HUES6 (cell line): ENCODE results near the gene TNNI2.
"Not testable (repeated sequence)": the region's sequence is repeated elsewhere in the genome, so short reads cannot be mapped to it uniquely, and the experiment has no call there.

Experiments
- H3K27ac ChIP-seq: 2 replicates; pipeline ENCODE4 v1.7.0; 2013; ENCODE audit warnings: low read depth, mild to moderate bottlenecking, low read length, inconsistent platforms
- H3K27me3 ChIP-seq: 2 replicates; pipeline ENCODE4 v1.6.1; 2013; ENCODE audit warnings: low read length; ENCODE audit not compliant: control insufficient read depth, insufficient read depth
- H3K36me3 ChIP-seq: 2 replicates; pipeline ENCODE4 v1.6.1; 2013; ENCODE audit warnings: low read length; ENCODE audit not compliant: control insufficient read depth, insufficient read depth
- H3K4me1 ChIP-seq: 2 replicates; pipeline ENCODE4 v1.6.1; 2013; ENCODE audit warnings: low read length; ENCODE audit not compliant: control insufficient read depth, insufficient read depth
- H3K4me3 ChIP-seq: 2 replicates; pipeline ENCODE4 v1.5.1; 2013; ENCODE audit warnings: low read depth, low read length
- H3K9ac ChIP-seq: one replicate; pipeline ENCODE4 v1.6.1; 2013; ENCODE audit warnings: mild to moderate bottlenecking, low read length
- H3K9me3 ChIP-seq: 2 replicates; pipeline ENCODE4 v1.6.1; 2013; ENCODE audit warnings: low read depth, low read length; ENCODE audit not compliant: control insufficient read depth, insufficient read depth

Gene TNNI2

GRCh38 chr11:1810761-1811160 lies 28.0 kb upstream of the TNNI2 start:
- Histone ChIP-seq H3K27me3 (no peaks in the 10 kb centered on the region), H3K9me3 (peaks cover 5% of the 10 kb centered on the region; the same call in 1 of the 2 replicates), H3K4me3 (no peak overlapping the region), H3K4me1 (no peaks in the 10 kb centered on the region), H3K9ac (no peak overlapping the region), H3K27ac (no peak overlapping the region), H3K36me3 (no peaks in the 10 kb centered on the region)

GRCh38 chr11:1812274-1812673 lies 26.5 kb upstream of the TNNI2 start:
- Histone ChIP-seq H3K4me3 (no peak overlapping the region), H3K9me3 (peaks cover 5% of the 10 kb centered on the region; the same call in 1 of the 2 replicates), H3K27ac (no peak overlapping the region), H3K36me3 (no peaks in the 10 kb centered on the region), H3K9ac (no peak overlapping the region), H3K27me3 (no peaks in the 10 kb centered on the region), H3K4me1 (no peaks in the 10 kb centered on the region)

- H3K36me3 ChIP-seq: no peaks in the 10 kb centered on the region
- no peak overlapping the region for H3K4me3 ChIP-seq
- peaks cover 7% of the 10 kb centered on the region; the same call in 1 of the 2 replicates for H3K9me3 ChIP-seq
- no peak overlapping the region for H3K9ac ChIP-seq
- no peak overlapping the region for H3K27ac ChIP-seq
- no peaks in the 10 kb centered on the region for H3K27me3 ChIP-seq
- H3K4me1 ChIP-seq: no peaks in the 10 kb centered on the region
Observed at GRCh38 chr11:1812801-1813200, 26.0 kb upstream of the TNNI2 start.

GRCh38 chr11:1813356-1813755 lies 25.4 kb upstream of the TNNI2 start:
- not testable (repeated sequence) for H3K27me3 ChIP-seq, H3K9ac ChIP-seq, H3K36me3 ChIP-seq, H3K4me3 ChIP-seq, H3K27ac ChIP-seq, H3K4me1 ChIP-seq
- peaks cover 11% of the 10 kb centered on the region; the same call in 1 of the 2 replicates for H3K9me3 ChIP-seq

GRCh38 chr11:1814691-1815090 lies 24.1 kb upstream of the TNNI2 start:
- Histone ChIP-seq H3K9me3 (peaks cover 22% of the 10 kb centered on the region), H3K9ac (no peak overlapping the region), H3K27me3 (no peaks in the 10 kb centered on the region)

GRCh38 chr11:1815311-1815710 lies 23.5 kb upstream of the TNNI2 start:
- H3K9ac ChIP-seq: no peak overlapping the region
- no peak overlapping the region for H3K27ac ChIP-seq
- no peaks in the 10 kb centered on the region for H3K27me3 ChIP-seq

More at GRCh38 chr11:1814691-1815090, 24.1 kb upstream of the TNNI2 start:
- Histone ChIP-seq H3K4me3 (no peak overlapping the region), H3K27ac (no peak overlapping the region), H3K36me3 (no peaks in the 10 kb centered on the region), H3K4me1 (no peaks in the 10 kb centered on the region)

GRCh38 chr11:1815751-1816150 lies 23.0 kb upstream of the TNNI2 start:
- peaks cover 22% of the 10 kb centered on the region for H3K9me3 ChIP-seq
- H3K9ac ChIP-seq: no peak overlapping the region
- no peak overlapping the region for H3K4me3 ChIP-seq
- no peaks in the 10 kb centered on the region for H3K27me3 ChIP-seq
- no peak overlapping the region for H3K27ac ChIP-seq
- no peaks in the 10 kb centered on the region for H3K4me1 ChIP-seq
- no peaks in the 10 kb centered on the region for H3K36me3 ChIP-seq

More at GRCh38 chr11:1815311-1815710, 23.5 kb upstream of the TNNI2 start:
- Histone ChIP-seq H3K4me1 (no peaks in the 10 kb centered on the region), H3K36me3 (no peaks in the 10 kb centered on the region), H3K4me3 (no peak overlapping the region), H3K9me3 (peaks cover 22% of the 10 kb centered on the region)

GRCh38 chr11:1817000-1817399 lies 21.8 kb upstream of the TNNI2 start:
- no peaks in the 10 kb centered on the region for H3K27me3 ChIP-seq
- no peaks in the 10 kb centered on the region for H3K4me1 ChIP-seq
- H3K9ac ChIP-seq: no peak overlapping the region
- H3K27ac ChIP-seq: no peak overlapping the region
- H3K36me3 ChIP-seq: no peaks in the 10 kb centered on the region
- H3K9me3 ChIP-seq: peaks cover 25% of the 10 kb centered on the region
- no peak overlapping the region for H3K4me3 ChIP-seq

- no peak overlapping the region for H3K9ac ChIP-seq
- H3K4me1 ChIP-seq: no peaks in the 10 kb centered on the region
- no peak overlapping the region for H3K27ac ChIP-seq
- H3K9me3 ChIP-seq: peaks cover 21% of the 10 kb centered on the region
- H3K4me3 ChIP-seq: no peak overlapping the region
- H3K27me3 ChIP-seq: no peaks in the 10 kb centered on the region
- H3K36me3 ChIP-seq: no peaks in the 10 kb centered on the region
Observed at GRCh38 chr11:1817511-1817910, 21.3 kb upstream of the TNNI2 start.

GRCh38 chr11:1819074-1819473 lies 19.7 kb upstream of the TNNI2 start:
- H3K36me3 ChIP-seq: no peaks in the 10 kb centered on the region
- peaks cover 21% of the 10 kb centered on the region for H3K9me3 ChIP-seq
- H3K9ac ChIP-seq: no peak overlapping the region
- no peak overlapping the region for H3K27ac ChIP-seq
- no peaks in the 10 kb centered on the region for H3K27me3 ChIP-seq
- H3K4me3 ChIP-seq: no peak overlapping the region
- H3K4me1 ChIP-seq: no peaks in the 10 kb centered on the region

- H3K27me3 ChIP-seq: no peaks in the 10 kb centered on the region; the same call in 1 of the 2 replicates
- H3K36me3 ChIP-seq: no peaks in the 10 kb centered on the region
- H3K9me3 ChIP-seq: peaks cover 21% of the 10 kb centered on the region
- H3K27ac ChIP-seq: no peak overlapping the region
- H3K4me3 ChIP-seq: no peak overlapping the region
- no peak overlapping the region for H3K9ac ChIP-seq
- peaks cover 3% of the 10 kb centered on the region; the same call in 1 of the 2 replicates for H3K4me1 ChIP-seq
Observed at GRCh38 chr11:1820463-1821325, 18.1 kb upstream of the TNNI2 start.
